Endodermal cell (in vitro differentiated cells): ENCODE measurements around the gene HSDL2. TPM values are rescaled to one million over a fixed set of nuclear protein-coding genes. Genes with fewer than 3 reads are reported as not detected.

Experiments
- DNase-seq: peaks from one replicate; pipeline ENCODE4 v3.0.0-alpha.2; 2017
- H3K27ac ChIP-seq: 2 replicates; pipeline ENCODE4 v1.5.1; 2013; ENCODE audit warnings: mild to moderate bottlenecking, low read depth, low read length, moderate library complexity
- H3K27me3 ChIP-seq: 2 replicates; pipeline ENCODE4 v1.6.1; 2013; ENCODE audit warnings: mild to moderate bottlenecking, low read length, moderate library complexity; ENCODE audit not compliant: insufficient read depth, control insufficient read depth, poor library complexity, severe bottlenecking
- H3K36me3 ChIP-seq: 2 replicates; pipeline ENCODE4 v1.7.0; 2013; ENCODE audit warnings: mild to moderate bottlenecking, low read length, moderate library complexity; ENCODE audit not compliant: control insufficient read depth, insufficient read depth
- H3K4me1 ChIP-seq: one replicate; pipeline ENCODE4 v1.7.0; 2013; ENCODE audit warnings: low read length; ENCODE audit not compliant: control insufficient read depth, insufficient read depth
- H3K4me3 ChIP-seq: 2 replicates; pipeline ENCODE4 v1.5.1; 2013; ENCODE audit warnings: mild to moderate bottlenecking, low read length, moderate library complexity
- H3K9ac ChIP-seq: 2 replicates; pipeline ENCODE4 v1.6.1; 2013; ENCODE audit warnings: mild to moderate bottlenecking, low read length, moderate library complexity; ENCODE audit not compliant: poor library complexity, severe bottlenecking; ENCODE audit errors: extremely low read depth
- H3K9me3 ChIP-seq: 2 replicates; pipeline ENCODE4 v1.6.1; 2013; ENCODE audit warnings: mild to moderate bottlenecking, low read length, moderate library complexity; ENCODE audit not compliant: control insufficient read depth
- H3K27ac Mint-ChIP-seq: 2 replicates; pipeline ENCODE4 v1.8.0; 2020; ENCODE audit warnings: mixed read lengths
- H3K27me3 Mint-ChIP-seq: 2 replicates; pipeline ENCODE4 v1.8.0; 2021; ENCODE audit warnings: mild to moderate bottlenecking, mixed read lengths; ENCODE audit not compliant: insufficient read depth
- H3K36me3 Mint-ChIP-seq: 2 replicates; pipeline ENCODE4 v1.8.0; 2020; ENCODE audit warnings: low read depth, mixed read lengths
- H3K4me1 Mint-ChIP-seq: 2 replicates; pipeline ENCODE4 v1.8.0; 2020; ENCODE audit warnings: mixed read lengths
- H3K4me3 Mint-ChIP-seq: 2 replicates; pipeline ENCODE4 v1.8.0; 2020; ENCODE audit warnings: mild to moderate bottlenecking, moderate library complexity, mixed read lengths
- H3K9me3 Mint-ChIP-seq: 2 replicates; pipeline ENCODE4 v1.8.0; 2020; ENCODE audit warnings: mild to moderate bottlenecking, mixed read lengths
- CTCF ChIP-seq: fragments of 200-600 bp; sonication (generic); conservative IDR thresholded peaks from 2 replicates; pipeline ENCODE4 v1.5.0; 2021; ENCODE audit warnings: antibody characterized with exemption, mild to moderate bottlenecking
- WGBS, 2 experiments: methylation state at CpG; one replicate each; pipeline versions ENCODE4 v1.1.5 to v1.1.7; 2013; ENCODE audit warnings: missing lambda C conversion rate in 2 of 2, mixed read lengths in 1 of 2; ENCODE audit not compliant: insufficient coverage in 1 of 2, insufficient read length in 1 of 2; 5-methylcytosine and 5-hydroxymethylcytosine counted together
- total RNA-seq, 2 donors: library from RNA; stranded (reverse); fragmentation: NEBNext Ultra II Directional in 1 of 2; extraction: Animal tissue kit (Norgen Biotek cat#: 25700) in 1 of 2; gene quantifications; 2 replicates in 1 of 2; 3 replicates in 1 of 2; pipeline ENCODE4 v1.2.1, GENCODE V29; 2021

The HSDL2 gene
- total RNA-seq, 2 donors from 2014 or later: 22.5 to 29.1 TPM

- Mint-ChIP-seq H3K4me3 (peak overlapping the region; percentile 89), H3K27ac (peak overlapping the region; percentile 98), H3K36me3 (no peaks in the 10 kb centered on the region), H3K4me1 (peaks cover 17% of the 10 kb centered on the region), H3K27me3 (no peaks in the 10 kb centered on the region), H3K9me3 (no peaks in the 10 kb centered on the region)
- WGBS, 2 experiments: 41 to 63% methylated on average over 5 to 7 of the region's 8 CpGs
- H3K4me1 ChIP-seq: no peaks in the 10 kb centered on the region
- H3K4me3 ChIP-seq: peak overlapping the region; percentile 82
- peaks cover 1% of the 10 kb centered on the region for H3K36me3 ChIP-seq
- no peaks in the 10 kb centered on the region for H3K9me3 ChIP-seq
- H3K27ac ChIP-seq: no peak overlapping the region
- H3K27me3 ChIP-seq: no peaks in the 10 kb centered on the region
- no peak for TF ChIP-seq CTCF
- DNase-seq: peak; percentile 59
- peak overlapping the region; percentile 84 for H3K9ac ChIP-seq
Measured at GRCh38 chr9:112334432-112334841, 45.5 kb upstream of the HSDL2 start.

GRCh38 chr9:112337547-112337946, 42.4 kb upstream of the HSDL2 start:
- H3K27me3 ChIP-seq: no peaks in the 10 kb centered on the region
- DNase-seq: no peak
- H3K27me3 Mint-ChIP-seq: no peaks in the 10 kb centered on the region
- WGBS, 2 experiments: 35% methylated on average over 1 of the region's 1 CpG; no CpG with 5 or more reads in 1 of the 2 experiments
- no peaks in the 10 kb centered on the region for H3K4me1 ChIP-seq
- no peak overlapping the region for H3K9ac ChIP-seq
- no peaks in the 10 kb centered on the region for H3K36me3 ChIP-seq
- H3K27ac ChIP-seq: no peak overlapping the region
- H3K36me3 Mint-ChIP-seq: no peaks in the 10 kb centered on the region
- H3K9me3 ChIP-seq: no peaks in the 10 kb centered on the region
- no peak overlapping the region for H3K4me3 ChIP-seq
- H3K4me1 Mint-ChIP-seq: peaks cover 10% of the 10 kb centered on the region
- H3K4me3 Mint-ChIP-seq: no peak overlapping the region
- no peak for TF ChIP-seq CTCF
- no peak overlapping the region for H3K27ac Mint-ChIP-seq
- no peaks in the 10 kb centered on the region for H3K9me3 Mint-ChIP-seq

GRCh38 chr9:112338561-112338960, 41.3 kb upstream of the HSDL2 start:
- 89 to 100% methylated on average over 2 to 3 of the region's 3 CpGs for WGBS, 2 experiments
- H3K9me3 ChIP-seq: no peaks in the 10 kb centered on the region
- peaks cover 10% of the 10 kb centered on the region for H3K4me1 Mint-ChIP-seq
- no peak for DNase-seq
- no peak overlapping the region for H3K27ac Mint-ChIP-seq
- peaks cover 2% of the 10 kb centered on the region for H3K9me3 Mint-ChIP-seq
- H3K27ac ChIP-seq: no peak overlapping the region
- no peak overlapping the region for H3K4me3 Mint-ChIP-seq
- H3K27me3 Mint-ChIP-seq: no peaks in the 10 kb centered on the region
- no peaks in the 10 kb centered on the region for H3K36me3 Mint-ChIP-seq
- H3K27me3 ChIP-seq: no peaks in the 10 kb centered on the region
- no peaks in the 10 kb centered on the region for H3K36me3 ChIP-seq
- no peaks in the 10 kb centered on the region for H3K4me1 ChIP-seq
- no peak overlapping the region for H3K9ac ChIP-seq
- no peak for TF ChIP-seq CTCF
- no peak overlapping the region for H3K4me3 ChIP-seq
